ENCODE measurements around the gene RPTOR.
A peak's percentile ranks its signal among the peaks of the same experiment; 100 is the strongest.

Gene RPTOR

GRCh38 chr17:80643326-80644099 is 98.9 kb downstream of the RPTOR start:
- DNase-seq (ENCODE audit: low read depth), result no peak

- no peak for DNase-seq (ENCODE audit: low read depth)
Observed at GRCh38 chr17:80644536-80644935, 99.9 kb downstream of the RPTOR start.

- no peak for DNase-seq (ENCODE audit: low read depth)
Observed at GRCh38 chr17:80645706-80646325, 101.2 kb downstream of the RPTOR start.

GRCh38 chr17:80646328-80646727 is 101.7 kb downstream of the RPTOR start:
- no peak for DNase-seq (ENCODE audit: low read depth)

- DNase-seq (ENCODE audit: low read depth), result peak; percentile 88
Observed at GRCh38 chr17:80647746-80648145, 103.1 kb downstream of the RPTOR start.

GRCh38 chr17:80649200-80649644 is 104.6 kb downstream of the RPTOR start:
- no peak for DNase-seq (ENCODE audit: low read depth)

- peak; percentile 78 for DNase-seq (ENCODE audit: low read depth)
Observed at GRCh38 chr17:80649672-80650330, 105.2 kb downstream of the RPTOR start.

GRCh38 chr17:80650331-80650672 is 105.7 kb downstream of the RPTOR start:
- DNase-seq (ENCODE audit: low read depth), result no peak

GRCh38 chr17:80650751-80651518 is 106.3 kb downstream of the RPTOR start:
- DNase-seq (ENCODE audit: low read depth), result no peak

GRCh38 chr17:80652756-80653330 is 108.2 kb downstream of the RPTOR start:
- DNase-seq (ENCODE audit: low read depth), result no peak

GRCh38 chr17:80653856-80654255 is 109.2 kb downstream of the RPTOR start:
- no peak for DNase-seq (ENCODE audit: low read depth)

GRCh38 chr17:80655608-80656007 is 111.0 kb downstream of the RPTOR start:
- no peak for DNase-seq (ENCODE audit: low read depth)

- DNase-seq (ENCODE audit: low read depth), result no peak
Observed at GRCh38 chr17:80656590-80656989, 112.0 kb downstream of the RPTOR start.

GRCh38 chr17:80657561-80657960 is 112.9 kb downstream of the RPTOR start:
- no peak for DNase-seq (ENCODE audit: low read depth)

- DNase-seq (ENCODE audit: low read depth), result no peak
Observed at GRCh38 chr17:80658821-80659220, 114.2 kb downstream of the RPTOR start.

- no peak for DNase-seq (ENCODE audit: low read depth)
Observed at GRCh38 chr17:80659651-80660050, 115.0 kb downstream of the RPTOR start.

GRCh38 chr17:80660527-80661198 is 116.0 kb downstream of the RPTOR start:
- no peak for DNase-seq (ENCODE audit: low read depth)

- DNase-seq (ENCODE audit: low read depth), result no peak
Observed at GRCh38 chr17:80662557-80662956, 117.9 kb downstream of the RPTOR start.

- peak; percentile 43 for DNase-seq (ENCODE audit: low read depth)
Observed at GRCh38 chr17:80663781-80664206, 119.2 kb downstream of the RPTOR start.

- DNase-seq (ENCODE audit: low read depth), result no peak
Observed at GRCh38 chr17:80664217-80664790, 119.7 kb downstream of the RPTOR start.

GRCh38 chr17:80665792-80666191 is 121.2 kb downstream of the RPTOR start:
- no peak for DNase-seq (ENCODE audit: low read depth)
